Measurements from ENCODE around the gene MAPKAP1.

The MAPKAP1 gene

DNA sequence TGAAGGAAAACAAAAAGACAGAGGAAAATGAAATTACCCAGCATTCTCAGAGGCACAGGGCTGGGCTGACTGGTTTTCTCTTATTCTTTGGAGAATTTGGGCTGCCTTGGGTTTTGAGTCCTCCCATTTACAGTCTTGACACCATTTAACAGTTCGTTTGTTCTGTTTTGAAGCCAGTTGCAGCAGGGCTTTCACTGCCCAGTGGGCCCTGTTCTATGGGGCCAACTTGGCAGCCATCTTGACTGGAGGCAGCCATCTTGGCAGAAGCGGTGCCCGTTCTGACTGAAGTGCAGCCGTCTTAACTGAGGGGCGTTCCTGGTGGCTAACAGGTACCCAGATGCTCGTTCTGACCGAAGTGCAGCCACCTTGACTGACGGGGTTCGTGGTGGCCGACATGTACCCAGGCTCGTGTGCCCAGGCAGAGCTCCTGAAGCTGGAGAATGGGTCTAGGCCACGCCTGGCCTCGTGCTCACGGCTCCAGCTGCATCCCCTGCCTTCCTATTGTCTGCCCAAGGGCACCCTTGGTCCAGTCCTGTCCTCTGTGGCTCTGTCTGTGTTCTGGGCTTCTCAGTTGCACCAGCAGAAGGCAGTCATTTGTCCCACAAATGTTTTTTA lies 281.0 kb downstream of the MAPKAP1 start:
- TF ChIP-seq, protein P1, sequence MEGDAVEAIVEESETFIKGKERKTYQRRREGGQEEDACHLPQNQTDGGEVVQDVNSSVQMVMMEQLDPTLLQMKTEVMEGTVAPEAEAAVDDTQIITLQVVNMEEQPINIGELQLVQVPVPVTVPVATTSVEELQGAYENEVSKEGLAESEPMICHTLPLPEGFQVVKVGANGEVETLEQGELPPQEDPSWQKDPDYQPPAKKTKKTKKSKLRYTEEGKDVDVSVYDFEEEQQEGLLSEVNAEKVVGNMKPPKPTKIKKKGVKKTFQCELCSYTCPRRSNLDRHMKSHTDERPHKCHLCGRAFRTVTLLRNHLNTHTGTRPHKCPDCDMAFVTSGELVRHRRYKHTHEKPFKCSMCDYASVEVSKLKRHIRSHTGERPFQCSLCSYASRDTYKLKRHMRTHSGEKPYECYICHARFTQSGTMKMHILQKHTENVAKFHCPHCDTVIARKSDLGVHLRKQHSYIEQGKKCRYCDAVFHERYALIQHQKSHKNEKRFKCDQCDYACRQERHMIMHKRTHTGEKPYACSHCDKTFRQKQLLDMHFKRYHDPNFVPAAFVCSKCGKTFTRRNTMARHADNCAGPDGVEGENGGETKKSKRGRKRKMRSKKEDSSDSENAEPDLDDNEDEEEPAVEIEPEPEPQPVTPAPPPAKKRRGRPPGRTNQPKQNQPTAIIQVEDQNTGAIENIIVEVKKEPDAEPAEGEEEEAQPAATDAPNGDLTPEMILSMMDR (IDR thresholded peaks at IDR 0.05; ENCODE audit: insufficient read depth, low read depth, low read length, missing control alignments): no peak
- DNase-seq (ENCODE audit: low read depth): no peak
- no peak overlapping the region for H3K4me3 ChIP-seq (ENCODE audit: low read depth, low read length)

DNA sequence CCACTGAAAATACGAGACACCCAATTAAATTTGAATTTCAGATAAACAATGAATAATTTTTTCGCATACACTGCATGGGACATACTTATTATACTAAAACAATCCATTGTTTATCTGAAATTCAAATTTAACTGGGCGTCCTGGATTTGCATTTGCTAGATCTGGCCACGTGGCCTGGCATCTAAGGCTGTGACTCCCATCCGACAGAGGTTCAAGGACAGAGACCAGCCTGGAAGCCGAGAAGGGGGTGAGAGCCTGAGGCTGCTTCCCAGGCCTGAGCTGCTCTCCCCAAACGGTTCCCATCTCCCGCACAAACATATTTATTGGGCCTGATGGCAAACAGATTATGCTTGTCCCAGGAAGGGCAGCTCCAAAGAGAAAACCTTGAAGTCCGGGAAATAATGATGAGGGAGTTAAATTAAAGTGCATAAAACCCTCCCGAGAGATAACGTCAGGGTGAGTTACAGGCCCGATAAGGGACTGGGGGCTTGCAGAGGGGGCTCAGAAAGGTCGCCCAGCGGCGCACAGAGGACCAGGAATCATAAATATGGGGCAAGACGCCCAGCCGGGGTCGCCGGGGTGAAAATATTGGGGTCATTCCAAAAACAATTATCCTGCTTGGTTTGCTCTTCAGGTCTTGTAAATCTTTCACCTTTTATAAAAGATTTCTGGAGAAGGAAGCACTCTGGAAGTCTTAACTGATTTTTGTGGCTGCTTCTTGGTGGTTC lies 281.7 kb downstream of the MAPKAP1 start:
- no peak for DNase-seq (ENCODE audit: low read depth)
- TF ChIP-seq, protein P1 (IDR thresholded peaks at IDR 0.05; ENCODE audit: insufficient read depth, low read depth, low read length, missing control alignments): no peak
- no peak overlapping the region for H3K4me3 ChIP-seq (ENCODE audit: low read depth, low read length)

DNA sequence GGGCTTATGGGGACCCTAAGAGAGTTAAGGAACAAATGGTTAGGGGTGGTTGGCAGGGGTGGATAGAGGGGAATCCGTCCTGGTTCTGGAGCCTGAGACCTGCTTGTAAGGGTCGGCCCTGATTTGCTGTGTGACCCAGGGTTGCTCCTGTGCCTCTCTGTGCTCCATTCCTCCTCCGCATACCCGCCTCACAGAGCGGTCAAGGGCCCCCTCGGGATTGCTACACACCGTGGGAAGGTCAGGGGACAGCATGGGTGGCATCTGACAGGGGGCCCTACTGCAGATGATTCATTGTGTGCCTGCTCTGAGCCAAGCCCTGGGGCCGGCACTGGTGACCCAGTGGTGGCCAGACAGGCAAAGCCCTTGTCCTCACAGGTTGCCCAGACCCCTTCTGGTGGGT lies 283.0 kb downstream of the MAPKAP1 start:
- no peak overlapping the region for H3K4me3 ChIP-seq (ENCODE audit: low read depth, low read length)
- TF ChIP-seq, protein P1 (IDR thresholded peaks at IDR 0.05; ENCODE audit: insufficient read depth, low read depth, low read length, missing control alignments): no peak
- no peak for DNase-seq (ENCODE audit: low read depth)

DNA sequence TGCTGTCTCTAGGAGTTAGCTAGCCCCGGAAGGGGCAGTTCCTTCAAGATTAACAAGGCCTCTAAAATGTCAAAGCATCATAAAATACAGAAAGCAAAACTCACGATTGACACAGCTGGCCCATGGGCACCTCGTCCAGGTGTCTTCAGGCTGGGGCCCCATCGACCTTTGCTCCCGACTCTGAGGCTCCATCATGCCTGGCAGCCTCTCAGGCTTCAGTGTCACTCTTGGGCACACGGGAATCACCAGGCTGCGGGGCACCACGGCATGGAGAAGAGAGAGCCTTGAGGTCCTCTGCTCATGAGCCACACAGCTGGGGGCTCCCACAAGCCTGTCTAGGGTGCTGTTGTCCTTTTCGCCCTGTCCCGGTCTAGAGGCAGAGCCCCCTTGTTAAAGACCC lies 284.2 kb downstream of the MAPKAP1 start:
- TF ChIP-seq, protein P1 (IDR thresholded peaks at IDR 0.05; ENCODE audit: insufficient read depth, low read depth, low read length, missing control alignments): no peak
- DNase-seq (ENCODE audit: low read depth): no peak
- no peak overlapping the region for H3K4me3 ChIP-seq (ENCODE audit: low read depth, low read length)

DNA sequence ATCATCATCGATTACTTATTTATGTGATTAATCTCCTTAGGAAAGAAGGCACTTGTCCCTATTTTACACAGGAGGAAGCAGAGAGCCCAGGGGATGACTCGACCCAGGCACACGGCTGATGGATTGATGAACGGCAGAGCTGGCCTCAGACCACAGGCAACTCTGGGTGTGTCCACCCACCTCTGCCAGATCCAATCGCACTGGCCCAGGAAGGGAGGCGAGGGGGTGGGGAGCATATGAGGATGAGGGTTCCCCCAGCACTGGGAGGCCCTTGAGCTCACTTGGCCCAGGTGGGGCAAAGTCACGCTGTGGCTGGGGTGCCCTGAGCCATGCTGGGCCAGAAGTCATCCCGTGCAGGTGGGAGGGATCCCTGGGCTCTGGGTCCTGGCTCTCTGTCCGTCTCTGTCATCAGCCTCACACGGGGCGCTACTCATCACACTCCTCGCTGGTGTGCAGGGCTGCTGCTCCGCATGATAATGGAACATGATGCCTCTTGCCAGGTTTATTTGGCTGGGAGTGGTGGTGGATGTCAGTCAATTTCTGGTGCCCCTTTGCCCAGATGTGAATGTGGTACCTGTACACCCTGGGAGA lies 285.3 kb downstream of the MAPKAP1 start:
- DNase-seq (ENCODE audit: low read depth): no peak
- TF ChIP-seq, protein P1 (IDR thresholded peaks at IDR 0.05; ENCODE audit: insufficient read depth, low read depth, low read length, missing control alignments): no peak
- H3K4me3 ChIP-seq (ENCODE audit: low read depth, low read length): no peak overlapping the region

DNA sequence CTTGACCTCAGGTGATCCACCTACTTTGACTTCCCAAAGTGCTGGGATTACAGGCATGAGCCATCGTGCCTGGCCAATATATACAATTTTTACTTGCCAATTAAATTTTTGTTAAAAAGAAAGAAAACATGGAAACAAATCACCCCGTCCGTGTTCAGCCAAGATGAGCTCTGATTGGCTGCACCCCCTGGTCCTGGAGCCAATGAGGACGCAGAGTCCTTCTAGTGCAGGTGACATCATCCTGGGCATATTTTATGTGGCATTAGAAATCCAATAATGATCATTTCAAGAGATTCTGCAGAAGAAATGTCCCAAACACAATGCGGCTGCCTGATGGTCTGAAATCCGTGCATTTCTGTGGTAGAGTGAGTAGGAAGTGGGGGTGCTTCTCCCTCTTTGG lies 285.8 kb downstream of the MAPKAP1 start:
- H3K4me3 ChIP-seq (ENCODE audit: low read depth, low read length): no peak overlapping the region
- DNase-seq (ENCODE audit: low read depth): no peak
- TF ChIP-seq, protein P1 (IDR thresholded peaks at IDR 0.05; ENCODE audit: insufficient read depth, low read depth, low read length, missing control alignments): no peak
